NK-92 (cell line): ENCODE results near the gene FAM161A.
"Not testable (repeated sequence)": the region's sequence is repeated elsewhere in the genome, so short reads cannot be mapped to it uniquely, and the experiment has no call there.

Experiments used
- DNase-seq: peaks from one replicate; lab custom pipeline; 2025; ENCODE audit not compliant: unreplicated experiment; lab: John Stamatoyannopoulos, UW

The FAM161A gene

DNA sequence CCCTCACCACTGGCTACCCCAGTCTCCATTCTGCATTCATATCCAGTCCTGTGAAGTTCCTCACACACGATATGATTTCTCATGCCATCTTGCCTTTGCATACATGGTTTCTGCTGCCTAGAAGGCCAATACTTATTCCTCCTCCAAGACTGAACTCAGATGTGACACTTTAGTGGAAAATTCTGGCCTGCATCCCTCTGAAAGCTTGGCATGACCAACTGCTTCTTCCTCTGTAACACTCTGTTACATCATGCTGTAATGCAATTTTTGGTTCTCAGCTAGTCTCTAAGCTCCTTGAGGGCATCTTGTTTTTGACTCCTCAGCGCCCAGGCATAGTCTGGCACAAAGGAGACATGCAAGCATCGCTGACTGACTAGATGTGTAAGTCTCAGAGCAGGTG, 12.6 kb downstream of the FAM161A start:
- DNase-seq: no peak

DNA sequence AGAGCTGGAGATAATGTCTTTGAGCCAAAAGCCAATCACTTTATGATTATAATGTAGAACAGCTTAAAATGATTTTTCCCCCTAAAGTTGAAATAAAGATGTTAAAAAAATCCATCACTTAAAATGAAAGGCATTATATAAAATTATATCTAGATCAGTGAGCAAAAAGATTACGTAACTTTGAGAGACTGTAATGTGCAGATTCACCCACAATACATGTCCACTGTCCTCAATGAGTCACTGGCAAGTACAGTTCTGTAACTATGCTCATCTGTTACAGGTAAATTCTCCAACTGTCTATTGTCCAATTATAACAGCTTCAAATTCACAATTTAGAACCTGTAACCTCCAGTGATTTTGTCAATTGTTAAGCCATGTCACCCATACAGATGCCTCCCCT, 19.0 kb downstream of the FAM161A start:
- DNase-seq: no peak

DNA sequence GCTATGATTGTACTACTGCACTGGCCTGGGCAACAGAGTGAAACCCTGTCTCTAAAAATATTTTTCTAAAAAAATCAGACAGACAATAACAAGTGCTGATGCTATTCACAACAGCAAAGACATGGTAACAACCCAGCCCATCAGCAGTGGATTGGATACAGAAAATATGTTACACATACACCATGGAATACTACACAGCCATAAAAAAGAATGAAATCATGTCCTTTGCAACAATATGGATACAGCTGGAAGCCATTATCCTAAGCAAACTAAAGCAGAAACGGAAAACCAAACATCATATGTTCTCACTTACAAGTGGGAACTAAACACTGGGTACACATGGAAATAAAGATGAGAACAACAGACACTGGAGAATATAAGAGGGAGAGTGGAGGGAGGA, 19.9 kb downstream of the FAM161A start:
- no peak for DNase-seq

DNA sequence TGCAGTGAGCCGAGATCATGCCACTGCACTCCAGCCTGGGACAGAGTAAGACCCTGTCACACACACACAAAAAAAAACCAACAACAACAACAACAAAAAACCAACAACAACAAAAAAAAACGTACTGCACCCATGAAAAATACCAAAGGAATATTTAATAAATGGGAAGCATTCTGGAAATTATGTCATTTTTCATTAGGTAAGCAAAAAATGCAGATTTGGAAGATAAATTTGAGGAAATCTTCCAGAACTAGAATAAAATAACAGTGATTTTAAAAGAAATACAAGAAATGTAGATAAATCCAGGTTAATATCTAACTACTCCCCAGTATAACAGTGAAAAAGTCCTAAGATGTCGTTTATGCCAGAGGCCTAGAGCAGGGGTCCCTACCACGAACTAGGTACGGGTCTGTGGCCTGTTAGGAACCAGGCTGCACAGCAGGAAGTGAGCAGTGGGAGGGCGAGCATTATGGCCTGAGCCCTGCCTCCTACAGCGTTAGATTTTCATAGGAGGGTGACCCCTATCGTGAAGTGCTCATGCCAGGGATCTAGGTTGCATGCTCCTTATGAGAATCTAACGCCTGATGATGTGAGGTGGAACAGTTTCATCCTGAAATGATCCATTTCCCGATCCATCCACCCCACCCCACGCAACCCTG, 21.5 kb downstream of the FAM161A start:
- DNase-seq: no peak

DNA sequence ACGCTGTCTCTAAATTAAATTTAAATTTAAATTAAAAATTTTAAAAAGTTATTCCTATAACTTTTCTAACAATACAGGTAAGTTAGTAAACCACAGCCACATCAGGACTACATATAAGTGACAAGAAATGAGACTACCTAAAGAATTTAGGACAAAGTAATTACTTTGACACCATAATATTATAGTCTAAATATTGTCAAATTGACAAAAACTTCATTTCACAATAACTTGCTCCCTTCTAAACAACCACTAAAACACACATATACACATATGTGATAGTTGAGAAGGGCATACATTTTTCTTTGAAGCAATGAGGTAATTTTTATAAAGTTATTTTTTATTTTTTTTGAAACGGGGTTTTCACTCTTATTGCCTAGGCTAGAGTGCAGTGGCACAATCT, 31.6 kb downstream of the FAM161A start:
- no peak for DNase-seq

DNA sequence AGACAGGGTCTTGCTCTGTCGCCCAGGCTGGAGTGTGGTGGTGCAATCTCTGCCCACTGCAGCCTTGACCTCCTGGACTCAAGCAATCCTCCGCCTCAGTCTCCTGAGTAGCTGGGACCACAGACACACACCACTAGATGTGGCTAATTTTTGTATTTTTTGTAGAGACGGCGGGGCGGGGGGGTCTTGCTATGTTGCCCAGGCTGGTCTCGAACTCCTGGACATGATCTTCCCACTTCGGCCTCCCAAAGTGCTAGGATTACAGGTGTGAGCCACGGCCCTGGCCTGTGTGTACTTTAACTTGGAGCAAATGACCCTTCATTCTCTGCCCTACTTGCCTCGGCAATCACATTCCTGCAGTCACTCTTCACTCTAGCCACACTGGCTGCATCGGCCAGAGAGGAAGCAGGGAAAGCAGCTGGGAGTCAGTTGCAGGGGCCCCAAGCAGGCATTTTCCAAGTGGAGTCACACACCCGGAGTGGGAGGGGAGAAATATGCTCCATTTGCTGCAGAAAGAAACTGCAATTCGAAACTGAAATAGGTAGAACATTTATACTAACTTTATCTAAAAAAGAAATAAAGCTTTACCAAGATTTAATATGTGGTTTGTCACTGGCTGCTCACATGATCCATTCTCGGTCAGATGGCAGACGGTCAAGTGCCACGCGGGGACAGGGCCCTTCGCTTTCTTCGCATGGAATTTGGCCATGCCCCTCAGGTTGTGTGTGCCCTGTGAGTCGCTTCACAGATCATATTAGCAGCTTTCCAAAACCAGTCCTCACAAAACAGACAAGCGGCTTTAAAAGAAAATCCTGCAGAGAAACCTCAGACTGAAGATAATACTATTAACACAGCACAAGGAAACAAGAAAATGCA, 37.1 kb downstream of the FAM161A start:
- no peak for DNase-seq

DNA sequence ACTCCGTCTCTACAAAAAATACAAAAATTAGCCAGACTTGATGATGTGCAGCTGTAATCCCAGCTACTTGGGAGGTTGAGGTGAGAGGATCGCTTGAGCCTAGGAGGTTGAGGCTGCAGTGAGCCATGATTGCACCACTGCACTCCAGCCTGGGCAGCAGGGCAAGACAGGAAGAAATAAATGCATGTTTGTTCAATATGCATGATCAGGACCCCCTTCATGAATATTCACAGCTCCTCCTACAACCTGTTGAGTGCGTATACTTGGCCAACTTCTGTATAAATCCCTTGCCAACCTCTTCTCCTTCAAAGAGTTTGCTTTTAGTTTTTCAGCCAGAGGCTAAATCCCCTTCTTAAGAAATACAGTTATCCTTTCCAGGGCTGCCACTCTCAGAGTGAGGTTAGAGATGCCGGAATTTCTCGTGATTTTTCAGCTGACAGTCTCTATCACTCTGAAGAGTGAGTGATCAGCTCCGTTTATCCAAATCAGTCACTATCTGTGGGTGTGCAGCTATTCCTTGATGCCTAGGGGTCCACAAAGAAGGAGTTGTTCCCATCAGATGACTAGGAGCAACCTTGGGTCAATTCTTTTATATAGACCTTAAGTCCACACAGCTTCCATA, 39.2 kb downstream of the FAM161A start:
- no peak for DNase-seq

DNA sequence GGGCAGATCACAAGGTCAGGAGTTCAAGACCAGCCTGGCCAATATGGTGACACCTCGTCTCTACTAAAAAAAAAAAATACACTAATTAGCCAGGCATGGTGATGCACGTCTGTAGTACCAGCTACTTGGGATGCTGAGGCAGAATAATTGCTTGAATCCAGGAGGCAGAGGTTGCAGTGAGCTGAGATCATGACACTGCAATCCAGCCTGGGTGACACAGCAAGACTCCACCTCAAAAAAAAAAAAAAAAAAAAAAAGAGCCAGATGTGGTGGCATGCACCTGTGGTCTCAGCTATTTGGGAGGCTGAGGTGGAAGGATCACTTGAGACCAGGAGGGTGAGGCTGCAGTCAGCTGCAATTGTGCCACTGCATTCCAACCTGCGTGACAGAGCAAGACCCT, 40.5 kb downstream of the FAM161A start:
- not testable (repeated sequence) for DNase-seq

DNA sequence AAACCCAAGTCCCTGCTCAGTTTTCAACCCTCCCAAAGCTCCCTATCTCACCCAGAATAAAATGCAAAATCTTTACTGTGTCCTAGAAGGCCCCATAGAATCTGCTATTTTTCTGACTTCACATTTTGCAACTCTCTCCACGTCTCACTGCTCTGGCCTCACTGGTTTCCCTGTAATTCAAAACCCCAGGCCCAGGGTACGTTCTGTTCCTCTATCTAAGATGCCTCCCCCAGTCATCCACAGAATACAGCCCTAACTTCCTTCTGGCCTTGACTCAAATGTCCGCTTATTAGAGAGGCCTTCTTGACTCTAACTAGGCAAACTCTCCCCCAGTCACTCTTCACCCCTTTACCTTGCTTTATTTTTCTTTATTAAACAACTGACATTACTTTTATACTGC, 42.0 kb downstream of the FAM161A start:
- DNase-seq: no peak

DNA sequence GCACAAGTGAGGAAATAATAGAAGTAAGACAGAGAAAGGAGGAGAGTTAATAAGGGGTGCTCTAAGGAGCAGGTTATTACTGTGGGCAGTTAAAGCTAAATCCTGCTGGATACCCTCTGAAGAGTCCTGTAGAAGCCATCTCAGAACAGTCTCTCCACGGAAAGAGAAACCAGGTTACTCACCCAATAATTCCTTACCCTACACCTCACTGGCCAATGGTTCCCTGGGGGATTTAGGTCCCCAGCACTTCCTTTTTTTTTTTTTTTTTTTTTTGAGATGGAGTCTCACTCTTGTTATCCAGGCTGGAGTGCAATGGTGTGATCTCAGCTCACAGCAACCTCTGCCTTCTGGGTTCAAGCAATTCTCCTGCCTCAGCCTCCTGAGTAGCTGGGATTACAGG, 43.7 kb downstream of the FAM161A start:
- not testable (repeated sequence) for DNase-seq

DNA sequence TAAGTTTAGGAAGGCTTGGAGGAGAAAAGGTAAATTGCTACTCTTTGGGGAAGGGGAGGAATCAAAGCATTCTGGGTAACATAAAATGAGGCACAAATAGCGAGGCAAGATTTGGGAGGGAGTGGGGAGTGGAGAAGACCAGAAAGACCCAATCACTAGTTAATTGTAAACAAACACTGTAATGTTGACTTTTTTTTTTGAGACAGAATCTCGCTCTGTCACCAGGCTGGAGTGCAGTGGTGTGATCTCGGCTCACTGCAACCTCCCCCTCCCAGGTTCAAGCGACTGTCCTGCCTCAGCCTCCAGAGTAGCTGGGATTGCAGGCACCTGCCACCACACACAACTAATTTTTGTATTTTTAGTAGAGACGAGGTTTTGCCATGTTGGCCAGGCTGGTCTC, 45.2 kb downstream of the FAM161A start:
- not testable (repeated sequence) for DNase-seq

DNA sequence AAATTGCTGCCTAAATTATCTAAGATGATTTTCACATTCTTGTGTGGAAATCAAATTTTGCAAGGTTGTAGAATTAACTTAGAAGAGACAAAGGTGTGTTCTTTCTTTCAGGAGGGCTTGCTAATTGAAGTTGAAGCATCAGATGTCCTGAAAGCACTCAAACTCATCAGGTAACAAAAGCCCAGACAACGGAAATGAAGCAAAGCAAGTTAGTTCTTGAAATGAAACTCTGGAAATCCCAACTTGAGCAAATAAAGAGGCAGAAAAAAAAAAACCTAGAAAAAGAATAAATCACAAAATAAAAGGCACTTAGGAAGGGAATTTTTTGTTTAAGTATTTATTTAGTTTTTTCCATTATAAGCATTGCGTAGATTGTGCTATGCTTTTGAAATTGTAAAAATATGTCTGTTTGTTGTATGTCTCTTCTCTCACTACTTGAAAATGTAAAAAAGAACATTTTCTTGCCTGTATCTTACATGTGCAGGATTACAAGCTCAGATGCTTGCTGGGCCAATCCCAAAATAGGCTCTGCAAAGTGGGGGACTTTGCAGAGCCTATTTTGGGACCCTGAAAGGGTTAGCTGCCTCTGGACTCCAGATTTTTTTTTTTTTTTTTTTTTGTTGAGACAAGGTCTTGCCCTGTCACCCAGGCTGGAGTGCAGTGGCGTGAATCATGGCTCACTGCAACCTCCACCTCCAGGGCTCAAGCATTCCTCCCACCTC, 46.7 kb downstream of the FAM161A start:
- DNase-seq: no peak

DNA sequence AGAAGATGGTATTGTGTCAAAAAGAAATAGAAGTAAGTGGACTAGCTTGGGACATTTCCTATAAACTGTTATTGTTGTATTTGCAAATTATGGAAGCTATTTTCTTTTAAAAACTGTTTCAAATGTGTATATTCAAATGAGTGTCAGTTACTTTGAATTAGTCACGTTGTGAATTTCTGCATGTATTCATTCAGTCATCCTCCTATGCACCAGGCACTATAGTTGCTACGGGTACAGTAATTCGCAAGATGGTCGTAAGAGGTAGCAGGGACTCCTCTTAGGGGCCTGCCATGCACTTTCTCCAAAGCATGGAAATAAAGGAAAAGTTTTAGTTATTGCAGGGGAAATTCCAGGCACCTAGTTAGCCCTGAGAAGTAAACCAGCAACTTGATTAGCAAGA, 51.3 kb downstream of the FAM161A start:
- no peak for DNase-seq

DNA sequence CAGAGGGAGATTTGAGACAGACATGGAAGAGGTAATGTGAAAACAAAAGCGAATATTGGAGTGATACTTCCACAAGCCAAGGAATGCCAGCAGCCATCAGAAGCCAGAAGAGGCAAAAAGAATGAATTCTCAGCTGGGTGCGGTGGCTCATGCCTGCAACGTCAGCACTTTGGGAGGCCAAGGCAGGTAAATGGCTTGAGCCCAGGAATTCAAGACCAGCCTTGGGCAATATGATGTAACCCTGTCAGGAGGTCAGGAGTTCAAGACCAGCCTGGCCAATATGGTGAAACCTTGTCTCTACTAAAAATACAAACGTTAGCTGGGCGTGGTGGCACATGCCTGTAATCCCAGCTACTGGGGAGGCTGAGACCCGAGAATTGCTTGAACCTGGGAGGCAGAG, 54.8 kb downstream of the FAM161A start:
- DNase-seq: no peak

DNA sequence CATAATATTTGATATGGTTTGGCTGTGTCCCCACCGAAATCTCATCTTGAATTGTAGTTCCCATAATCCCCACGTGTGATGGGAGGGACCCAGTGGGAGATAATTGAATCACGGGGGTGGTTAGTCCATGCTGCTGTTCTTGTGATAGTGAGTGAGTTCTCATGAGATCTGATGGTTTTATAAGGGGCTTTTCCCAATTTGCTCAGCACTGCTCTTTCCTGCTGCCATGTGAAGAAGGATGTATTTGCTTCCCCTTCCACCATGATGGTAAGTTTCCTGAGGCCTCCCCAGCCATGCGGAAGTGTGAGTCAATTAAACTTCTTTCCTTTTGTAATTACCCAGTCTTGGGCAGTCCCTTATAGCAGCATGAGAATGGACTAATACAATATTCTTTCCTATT, 56.4 kb downstream of the FAM161A start:
- not testable (repeated sequence) for DNase-seq

DNA sequence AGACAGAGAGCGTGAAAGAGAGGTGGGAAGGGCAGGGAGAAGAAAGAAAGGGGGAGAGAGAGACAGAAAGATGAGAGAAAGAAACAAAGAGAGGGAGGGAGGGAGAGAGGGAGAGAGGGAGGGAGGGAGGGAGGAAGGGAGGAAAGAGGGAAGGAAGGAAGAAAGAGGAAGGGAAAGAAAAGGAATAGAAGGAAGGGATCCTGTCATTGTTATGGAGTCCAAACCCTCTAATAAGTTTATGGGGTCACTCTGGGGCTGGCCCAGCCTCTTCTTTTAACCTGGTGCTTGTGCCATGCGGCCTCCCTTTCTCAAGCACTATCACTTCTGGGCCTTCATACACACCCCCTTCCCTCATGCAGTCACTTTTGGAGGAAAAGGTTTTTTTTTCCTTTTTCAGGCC, 58.5 kb downstream of the FAM161A start:
- no peak for DNase-seq

DNA sequence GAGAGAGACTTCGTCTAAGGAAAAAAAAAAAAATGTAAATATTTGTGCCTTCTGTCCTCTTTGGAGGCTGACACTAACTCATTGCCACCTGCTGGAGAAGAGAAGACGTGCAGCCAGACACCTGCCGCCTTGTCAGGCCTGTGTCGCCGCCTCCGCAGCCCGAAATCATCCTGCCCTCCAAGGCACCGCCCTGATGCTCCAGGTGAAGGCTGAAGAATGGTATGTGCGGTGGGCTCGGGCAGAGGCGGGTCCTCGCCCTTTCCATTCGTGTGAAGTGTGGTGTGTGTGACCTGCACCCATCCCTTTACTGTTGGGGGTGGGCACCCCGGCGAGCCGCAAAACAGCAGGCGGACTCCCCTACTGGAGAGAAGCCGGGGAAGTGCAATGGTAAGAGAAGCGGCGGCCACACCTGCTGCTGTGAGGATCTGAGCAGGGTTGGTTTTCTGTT, 60.4 kb downstream of the FAM161A start:
- DNase-seq: no peak

DNA sequence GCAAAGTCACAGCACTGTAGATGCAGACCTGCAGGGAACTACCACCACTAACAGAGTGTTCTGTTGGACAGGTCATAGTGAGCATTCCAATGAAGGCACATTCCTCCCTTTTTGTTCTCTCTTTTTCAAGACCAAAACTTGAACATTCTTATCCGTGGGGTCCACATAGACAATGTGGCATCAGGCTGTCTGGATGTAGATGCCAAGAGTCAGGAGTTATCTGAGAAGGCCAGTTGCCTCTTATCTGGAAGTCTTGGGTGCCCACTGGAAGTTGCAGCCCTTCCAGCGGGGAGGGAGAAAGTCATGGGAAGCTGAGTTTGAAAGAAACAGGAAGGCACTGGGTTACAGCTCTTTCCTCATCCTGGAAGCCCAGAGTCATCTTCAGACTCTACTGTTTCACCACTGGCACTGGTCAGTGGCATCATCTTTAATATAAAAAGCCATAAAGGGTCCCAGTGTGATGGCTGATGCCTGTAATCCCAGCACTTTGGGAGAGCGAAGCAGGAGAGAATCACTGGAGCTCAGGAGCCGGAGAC, 61.4 kb downstream of the FAM161A start:
- no peak for DNase-seq

DNA sequence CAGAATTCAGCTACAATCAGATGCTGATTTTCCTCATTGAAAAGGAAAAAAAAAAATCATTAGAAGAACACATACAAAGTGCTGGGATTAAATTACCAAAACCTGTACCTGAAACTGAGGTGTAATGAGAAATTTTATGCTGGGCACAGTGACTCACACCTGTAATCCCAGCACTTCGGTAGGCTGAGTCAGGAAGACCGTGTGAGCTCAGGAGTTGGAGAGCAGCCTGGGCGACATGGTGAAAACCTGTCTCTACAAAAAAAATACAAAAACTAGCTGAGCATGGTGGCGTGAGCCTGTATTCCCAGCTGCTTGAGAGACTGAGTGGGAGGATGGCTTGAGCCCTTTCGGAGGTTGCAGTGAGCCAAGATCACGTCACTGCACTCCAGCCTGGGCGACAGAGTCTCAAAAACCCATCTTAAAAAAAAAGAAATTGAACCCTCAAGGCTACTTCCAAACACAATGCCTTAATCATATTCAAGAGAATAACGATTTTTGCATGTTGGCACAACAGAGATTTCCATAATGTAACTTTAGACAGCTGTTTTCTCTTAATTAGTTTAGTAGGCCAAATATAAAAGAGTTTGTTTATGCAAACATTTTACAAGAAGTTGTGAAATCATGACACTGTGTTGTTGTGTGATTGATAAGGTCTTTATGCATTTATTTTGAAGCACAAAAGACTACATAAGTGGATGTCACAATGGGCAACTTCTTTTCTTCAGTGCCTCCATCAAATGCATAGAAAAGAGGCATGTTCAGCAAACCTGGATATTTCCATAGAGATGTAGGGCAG, 63.9 kb downstream of the FAM161A start:
- DNase-seq: no peak

DNA sequence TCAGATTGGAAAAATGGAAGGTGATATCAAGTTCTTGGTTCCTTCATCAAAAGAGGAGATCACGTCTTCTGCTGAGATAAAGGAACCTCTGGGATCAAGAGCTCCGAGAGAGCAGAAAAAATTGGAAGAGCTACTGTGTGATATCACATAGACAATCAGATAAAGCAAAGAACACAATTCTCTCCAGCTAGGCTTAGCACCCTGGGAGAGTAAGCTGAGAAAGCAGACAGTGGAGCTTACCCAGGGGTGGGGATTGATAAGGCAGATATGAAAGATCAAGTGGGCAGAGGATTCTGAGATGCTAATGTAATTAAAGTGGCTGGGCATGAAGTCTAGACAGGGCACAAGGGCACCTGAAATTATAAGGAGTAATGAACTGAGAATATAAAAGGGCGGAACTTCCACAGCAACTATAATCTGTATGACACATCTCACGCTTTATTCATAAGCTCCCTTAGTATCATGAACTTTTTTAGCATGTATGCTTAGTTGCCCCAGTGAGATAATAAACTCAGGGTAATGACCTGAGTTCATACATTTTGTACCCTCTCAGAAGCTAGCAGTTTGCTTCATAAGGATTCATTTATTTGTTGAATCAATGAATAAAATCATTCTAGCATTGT, 65.8 kb downstream of the FAM161A start:
- no peak for DNase-seq
